SK-N-SH treated with all-trans-retinoic acid at 6 μM for 48 hours (cell line): ENCODE measurements around the gene BBS10.

ENCODE experiments used
- OSR1 ChIP-seq: fragments of 250-450 bp; sonication (Bioruptor Pico); IDR thresholded peaks from 2 replicates; pipeline ENCODE4 v1.8.0; 2022; ENCODE audit warnings: moderate library complexity, mild to moderate bottlenecking, inconsistent platforms
- POU6F1 ChIP-seq: fragments of 250-450 bp; sonication (Bioruptor Pico); IDR thresholded peaks from 2 replicates; pipeline ENCODE4 v1.8.0; 2021; ENCODE audit warnings: low read depth, mild to moderate bottlenecking, moderate library complexity, borderline replicate concordance
- RARB ChIP-seq: fragments of 250-450 bp; sonication (Bioruptor Pico); IDR thresholded peaks from 2 replicates; pipeline ENCODE4 v1.8.0; 2021; ENCODE audit warnings: mild to moderate bottlenecking, moderate library complexity
- SNAI2 ChIP-seq: fragments of 250-450 bp; sonication (Bioruptor Pico); IDR thresholded peaks from 2 replicates; pipeline ENCODE4 v1.5.0; 2020; ENCODE audit warnings: mild to moderate bottlenecking, moderate library complexity
- TCF4 ChIP-seq: fragments of 250-450 bp; sonication (Bioruptor Pico); IDR thresholded peaks from 2 replicates; pipeline ENCODE4 v1.8.0; 2021; ENCODE audit warnings: mild to moderate bottlenecking, moderate library complexity, borderline replicate concordance
- ZC3H10 ChIP-seq: fragments of 250-450 bp; sonication (Bioruptor Pico); IDR thresholded peaks from 2 replicates; pipeline ENCODE4 v1.5.1; 2021; ENCODE audit warnings: mild to moderate bottlenecking, moderate library complexity
- ZFP3 ChIP-seq: fragments of 250-450 bp; sonication (Bioruptor Pico); IDR thresholded peaks from 2 replicates; pipeline ENCODE4 v1.5.0; 2020; ENCODE audit warnings: mild to moderate bottlenecking, moderate library complexity
- ZFP30 ChIP-seq: fragments of 450-650 bp; formaldehyde crosslinking; IDR thresholded peaks from 2 replicates; pipeline ENCODE4 v1.5.0; 2022; ENCODE audit warnings: mild to moderate bottlenecking, moderate library complexity
- ZNF70 ChIP-seq: fragments of 450-650 bp; formaldehyde crosslinking; IDR thresholded peaks from 2 replicates; pipeline ENCODE4 v1.5.0; 2020; ENCODE audit warnings: mild to moderate bottlenecking, moderate library complexity
- TF ChIP-seq, protein P1 (sequence below): fragments of 250-450 bp; sonication (Bioruptor Pico); IDR thresholded peaks from 2 replicates; pipeline ENCODE4 v1.8.0; 2020; ENCODE audit warnings: mild to moderate bottlenecking, moderate library complexity, borderline replicate concordance
- TF ChIP-seq, protein P2 (sequence below): fragments of 250-450 bp; sonication (Bioruptor Pico); IDR thresholded peaks from 2 replicates; pipeline ENCODE4 v1.5.0; 2020; ENCODE audit warnings: mild to moderate bottlenecking, moderate library complexity

- TF ChIP-seq ZFP30 (CRISPR knock-in tag) = no peak
- TF ChIP-seq, protein P1, sequence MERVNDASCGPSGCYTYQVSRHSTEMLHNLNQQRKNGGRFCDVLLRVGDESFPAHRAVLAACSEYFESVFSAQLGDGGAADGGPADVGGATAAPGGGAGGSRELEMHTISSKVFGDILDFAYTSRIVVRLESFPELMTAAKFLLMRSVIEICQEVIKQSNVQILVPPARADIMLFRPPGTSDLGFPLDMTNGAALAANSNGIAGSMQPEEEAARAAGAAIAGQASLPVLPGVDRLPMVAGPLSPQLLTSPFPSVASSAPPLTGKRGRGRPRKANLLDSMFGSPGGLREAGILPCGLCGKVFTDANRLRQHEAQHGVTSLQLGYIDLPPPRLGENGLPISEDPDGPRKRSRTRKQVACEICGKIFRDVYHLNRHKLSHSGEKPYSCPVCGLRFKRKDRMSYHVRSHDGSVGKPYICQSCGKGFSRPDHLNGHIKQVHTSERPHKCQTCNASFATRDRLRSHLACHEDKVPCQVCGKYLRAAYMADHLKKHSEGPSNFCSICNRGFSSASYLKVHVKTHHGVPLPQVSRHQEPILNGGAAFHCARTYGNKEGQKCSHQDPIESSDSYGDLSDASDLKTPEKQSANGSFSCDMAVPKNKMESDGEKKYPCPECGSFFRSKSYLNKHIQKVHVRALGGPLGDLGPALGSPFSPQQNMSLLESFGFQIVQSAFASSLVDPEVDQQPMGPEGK (CRISPR knock-in tag) = no peak
- TF ChIP-seq TCF4 (CRISPR knock-in tag) = no peak
- no peak for TF ChIP-seq RARB (CRISPR knock-in tag)
- no peak for TF ChIP-seq OSR1
- TF ChIP-seq ZC3H10 (CRISPR knock-in tag) = no peak
- TF ChIP-seq ZFP3 = no peak
- no peak for TF ChIP-seq ZNF70
- TF ChIP-seq, protein P2, sequence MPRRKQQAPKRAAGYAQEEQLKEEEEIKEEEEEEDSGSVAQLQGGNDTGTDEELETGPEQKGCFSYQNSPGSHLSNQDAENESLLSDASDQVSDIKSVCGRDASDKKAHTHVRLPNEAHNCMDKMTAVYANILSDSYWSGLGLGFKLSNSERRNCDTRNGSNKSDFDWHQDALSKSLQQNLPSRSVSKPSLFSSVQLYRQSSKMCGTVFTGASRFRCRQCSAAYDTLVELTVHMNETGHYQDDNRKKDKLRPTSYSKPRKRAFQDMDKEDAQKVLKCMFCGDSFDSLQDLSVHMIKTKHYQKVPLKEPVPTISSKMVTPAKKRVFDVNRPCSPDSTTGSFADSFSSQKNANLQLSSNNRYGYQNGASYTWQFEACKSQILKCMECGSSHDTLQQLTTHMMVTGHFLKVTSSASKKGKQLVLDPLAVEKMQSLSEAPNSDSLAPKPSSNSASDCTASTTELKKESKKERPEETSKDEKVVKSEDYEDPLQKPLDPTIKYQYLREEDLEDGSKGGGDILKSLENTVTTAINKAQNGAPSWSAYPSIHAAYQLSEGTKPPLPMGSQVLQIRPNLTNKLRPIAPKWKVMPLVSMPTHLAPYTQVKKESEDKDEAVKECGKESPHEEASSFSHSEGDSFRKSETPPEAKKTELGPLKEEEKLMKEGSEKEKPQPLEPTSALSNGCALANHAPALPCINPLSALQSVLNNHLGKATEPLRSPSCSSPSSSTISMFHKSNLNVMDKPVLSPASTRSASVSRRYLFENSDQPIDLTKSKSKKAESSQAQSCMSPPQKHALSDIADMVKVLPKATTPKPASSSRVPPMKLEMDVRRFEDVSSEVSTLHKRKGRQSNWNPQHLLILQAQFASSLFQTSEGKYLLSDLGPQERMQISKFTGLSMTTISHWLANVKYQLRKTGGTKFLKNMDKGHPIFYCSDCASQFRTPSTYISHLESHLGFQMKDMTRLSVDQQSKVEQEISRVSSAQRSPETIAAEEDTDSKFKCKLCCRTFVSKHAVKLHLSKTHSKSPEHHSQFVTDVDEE (CRISPR knock-in tag) = no peak
- TF ChIP-seq POU6F1 (CRISPR knock-in tag) = no peak
- TF ChIP-seq SNAI2 (CRISPR knock-in tag) = no peak
Measured at GRCh38 chr12:76303365-76303764, 44.9 kb downstream of the BBS10 start.
